VCaP (cell line): ENCODE measurements around the gene MRPL24.

Experiments used
- H3K27ac ChIP-seq: fragments of 450-650 bp; 2 replicates; pipeline ENCODE4 v1.5.1; 2017
- CTCF ChIP-seq: fragments of 450-650 bp; conservative IDR thresholded peaks from 2 replicates; pipeline ENCODE4 v1.5.1; 2017; ENCODE audit warnings: mild to moderate bottlenecking, moderate library complexity

Gene MRPL24

GRCh38 chr1:156744786-156745419 lies 4.0 kb upstream of the MRPL24 start:
- TF ChIP-seq CTCF = no peak
- H3K27ac ChIP-seq = no peak overlapping the region

- H3K27ac ChIP-seq = no peak overlapping the region
- TF ChIP-seq CTCF = no peak
These were observed 3.5 kb upstream of the MRPL24 start for GRCh38 chr1:156744344-156744743.

- no peak for TF ChIP-seq CTCF
- no peak overlapping the region for H3K27ac ChIP-seq
These were observed 2.7 kb upstream of the MRPL24 start for GRCh38 chr1:156743367-156744302.

GRCh38 chr1:156742801-156743200 lies 1.9 kb upstream of the MRPL24 start:
- no peak for TF ChIP-seq CTCF
- no peak overlapping the region; the same call in 1 of the 2 replicates for H3K27ac ChIP-seq

- no peak for TF ChIP-seq CTCF
- H3K27ac ChIP-seq = peak overlapping the region; percentile 84
These were observed 1.1 kb upstream of the MRPL24 start for GRCh38 chr1:156742017-156742416.

- H3K27ac ChIP-seq = peak overlapping the region; percentile 84
- TF ChIP-seq CTCF = no peak
These were observed 644 bp upstream of the MRPL24 start for GRCh38 chr1:156741481-156741983.

GRCh38 chr1:156740237-156740740 lies 599 bp downstream of the MRPL24 start:
- no peak for TF ChIP-seq CTCF
- peak overlapping the region; percentile 84 for H3K27ac ChIP-seq
